Fibroblast of pulmonary artery (primary cell): ENCODE data around the gene PRUNE2.
A peak's percentile ranks its signal among the peaks of the same experiment; 100 is the strongest.

ENCODE experiments used
- DNase-seq: peaks from one replicate; pipeline ENCODE4 v3.0.0-alpha.2; 2010; ENCODE audit warnings: low read depth
- H3K4me3 ChIP-seq: replicated peaks from 2 replicates; pipeline ENCODE4 v1.5.1; 2011; ENCODE audit warnings: low read depth, mild to moderate bottlenecking, control low read depth, low read length, moderate library complexity
- CTCF ChIP-seq: IDR thresholded peaks from 2 replicates; pipeline ENCODE4 v1.5.1; 2011; ENCODE audit warnings: mild to moderate bottlenecking, control low read depth, low read length, inconsistent platforms; ENCODE audit errors: missing control alignments

PRUNE2 gene

GRCh38 chr9:76664120-76664519 is 241.8 kb downstream of the PRUNE2 start:
- no peak for DNase-seq
- no peak for TF ChIP-seq CTCF
- H3K4me3 ChIP-seq, result no peak overlapping the region

GRCh38 chr9:76662476-76663281 is 243.2 kb downstream of the PRUNE2 start:
- no peak for TF ChIP-seq CTCF
- H3K4me3 ChIP-seq, result no peak overlapping the region
- DNase-seq, result no peak

DNA sequence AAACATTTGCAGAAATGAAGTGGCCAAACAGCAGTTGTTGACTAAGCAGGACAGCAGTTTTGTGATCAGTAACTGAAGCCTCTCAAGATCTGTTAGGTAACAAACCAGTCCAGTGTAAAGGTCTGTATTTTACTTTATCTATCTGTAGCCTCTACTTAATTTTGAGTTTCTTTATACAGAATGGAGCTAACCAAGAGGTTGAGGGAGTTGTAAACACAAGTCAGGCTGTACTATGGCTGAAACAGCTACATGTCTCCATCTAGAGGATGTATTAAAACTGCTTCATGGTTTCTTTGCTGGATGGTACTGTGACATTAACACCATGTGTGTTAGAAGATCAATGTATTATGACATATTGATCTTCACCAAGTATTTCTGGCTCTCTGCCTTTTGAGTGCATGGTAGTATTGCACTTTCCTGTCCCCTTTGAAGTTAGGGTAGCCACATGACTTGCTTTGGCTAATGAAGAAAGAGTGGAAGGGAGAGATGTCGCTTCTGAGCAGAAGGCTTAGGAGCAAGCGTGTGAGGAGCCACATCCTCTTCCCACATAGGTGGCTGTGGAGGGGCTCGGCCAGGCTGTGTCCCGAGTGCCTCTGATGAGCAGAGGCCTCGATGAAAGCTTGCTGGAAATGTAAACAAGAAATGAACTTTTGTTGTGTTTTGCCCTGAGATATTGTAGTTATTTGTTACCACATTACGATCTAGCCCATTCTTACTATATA is 247.2 kb downstream of the PRUNE2 start:
- TF ChIP-seq CTCF, result peak; percentile 76
- H3K4me3 ChIP-seq, result no peak overlapping the region
- DNase-seq, result peak; percentile 86

- TF ChIP-seq CTCF, result no peak
- no peak overlapping the region for H3K4me3 ChIP-seq
- DNase-seq, result no peak
Observed at GRCh38 chr9:76657265-76657664, 248.6 kb downstream of the PRUNE2 start.

GRCh38 chr9:76655971-76656370 is 249.9 kb downstream of the PRUNE2 start:
- peak; percentile 46 for DNase-seq
- TF ChIP-seq CTCF, result no peak
- no peak overlapping the region for H3K4me3 ChIP-seq

GRCh38 chr9:76655121-76655541 is 250.8 kb downstream of the PRUNE2 start:
- TF ChIP-seq CTCF, result no peak

More at GRCh38 chr9:76655121-76655541, 250.8 kb downstream of the PRUNE2 start:
- H3K4me3 ChIP-seq, result no peak overlapping the region
- peak; percentile 63 for DNase-seq
